ENCODE results near the gene COL11A2.
"Not testable (repeated sequence)": the region's sequence is repeated elsewhere in the genome, so short reads cannot be mapped to it uniquely, and the experiment has no call there.

DNA sequence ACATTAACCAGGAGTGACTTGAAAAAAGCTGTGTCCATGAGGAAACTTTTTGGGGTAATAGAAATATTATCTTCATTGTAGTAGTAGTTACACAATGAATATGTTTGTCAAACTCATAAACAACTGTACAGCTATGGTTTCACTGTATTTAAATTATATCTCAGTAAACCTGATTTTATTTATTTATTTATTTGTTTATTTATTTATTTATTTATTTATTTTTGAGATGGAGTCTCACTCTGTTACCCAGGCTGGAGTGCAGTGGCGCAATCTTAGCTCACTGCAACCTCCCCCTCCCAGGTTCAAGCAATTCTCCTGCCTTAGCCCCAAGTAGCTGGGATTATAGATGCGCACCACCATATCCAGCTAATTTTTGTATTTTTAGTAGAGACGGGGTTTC is 41.7 kb downstream of the COL11A2 start:
- TF ChIP-seq CTCF (conservative IDR thresholded peaks at IDR 0.05); ZFX (IDR thresholded peaks at IDR 0.05): not testable (repeated sequence)
